ENCODE results near the gene ATP10A.
"Not testable (repeated sequence)": the region's sequence is repeated elsewhere in the genome, so short reads cannot be mapped to it uniquely, and the experiment has no call there.

ATP10A gene

DNA sequence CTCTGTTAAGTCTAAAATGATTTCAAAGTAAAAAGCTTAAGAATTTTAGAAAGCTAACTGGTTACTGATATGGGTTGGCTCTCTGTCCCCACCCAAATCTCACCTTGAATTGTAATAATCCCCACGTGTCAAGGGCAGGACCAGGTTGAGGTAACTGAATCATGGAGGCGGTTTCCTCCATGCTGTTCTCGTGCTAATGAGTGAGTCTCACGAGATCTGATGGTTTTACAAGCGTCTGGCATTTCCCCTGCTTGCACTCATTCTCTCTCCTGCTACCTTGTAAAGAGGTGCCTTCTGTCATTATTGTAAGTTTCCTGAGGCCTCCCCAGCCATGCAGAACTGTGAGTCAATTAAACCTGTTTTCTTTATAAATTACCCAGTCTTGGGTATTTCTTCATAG is 7.1 kb downstream of the ATP10A start:
- not testable (repeated sequence) for DNase-seq (ENCODE audit: low spot score)

DNA sequence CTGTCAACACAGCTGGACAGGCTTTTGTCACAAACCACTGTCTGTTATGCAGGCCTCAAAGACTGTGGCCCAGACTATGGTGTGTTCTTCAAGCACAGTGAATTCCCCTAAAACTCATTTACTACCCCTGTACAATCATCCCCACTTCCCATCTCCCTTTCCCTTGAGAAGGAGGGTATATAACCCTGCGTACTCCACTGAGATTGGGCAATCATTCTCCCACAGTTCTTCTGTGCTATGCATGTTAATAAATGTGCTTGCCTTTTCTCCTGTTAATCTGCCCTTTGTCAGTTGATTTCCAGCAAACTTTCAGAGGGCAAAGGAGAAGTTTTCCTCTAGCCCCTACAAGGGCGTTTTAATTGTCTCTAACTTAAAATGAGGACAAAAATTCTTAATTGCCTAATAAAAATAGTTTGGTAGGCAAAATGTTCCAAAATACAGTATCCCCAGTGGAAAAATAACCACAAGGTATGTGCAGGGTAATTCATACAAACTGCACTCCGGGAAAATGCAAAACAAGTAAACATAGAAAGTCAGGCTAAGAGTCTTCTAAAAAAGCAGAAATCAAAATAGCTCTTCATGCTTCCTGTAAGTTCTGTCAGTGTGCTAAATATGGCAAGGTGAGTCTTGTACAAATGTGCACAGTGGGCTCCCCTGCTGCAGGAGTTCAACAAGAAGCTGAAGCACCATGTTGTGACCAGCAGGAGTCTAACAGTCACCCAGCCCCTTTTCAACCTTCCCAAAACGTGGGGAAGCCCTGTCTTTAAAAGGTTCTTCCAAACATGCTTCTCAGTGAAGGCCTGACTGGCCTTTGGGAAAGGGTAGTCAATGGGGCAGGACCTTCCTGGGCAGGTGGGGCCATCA is 10.2 kb downstream of the ATP10A start:
- no peak for DNase-seq (ENCODE audit: low spot score)

- DNase-seq (ENCODE audit: low spot score), result no peak
Measured at GRCh38 chr15:25852027-25852426, 11.1 kb downstream of the ATP10A start.

DNA sequence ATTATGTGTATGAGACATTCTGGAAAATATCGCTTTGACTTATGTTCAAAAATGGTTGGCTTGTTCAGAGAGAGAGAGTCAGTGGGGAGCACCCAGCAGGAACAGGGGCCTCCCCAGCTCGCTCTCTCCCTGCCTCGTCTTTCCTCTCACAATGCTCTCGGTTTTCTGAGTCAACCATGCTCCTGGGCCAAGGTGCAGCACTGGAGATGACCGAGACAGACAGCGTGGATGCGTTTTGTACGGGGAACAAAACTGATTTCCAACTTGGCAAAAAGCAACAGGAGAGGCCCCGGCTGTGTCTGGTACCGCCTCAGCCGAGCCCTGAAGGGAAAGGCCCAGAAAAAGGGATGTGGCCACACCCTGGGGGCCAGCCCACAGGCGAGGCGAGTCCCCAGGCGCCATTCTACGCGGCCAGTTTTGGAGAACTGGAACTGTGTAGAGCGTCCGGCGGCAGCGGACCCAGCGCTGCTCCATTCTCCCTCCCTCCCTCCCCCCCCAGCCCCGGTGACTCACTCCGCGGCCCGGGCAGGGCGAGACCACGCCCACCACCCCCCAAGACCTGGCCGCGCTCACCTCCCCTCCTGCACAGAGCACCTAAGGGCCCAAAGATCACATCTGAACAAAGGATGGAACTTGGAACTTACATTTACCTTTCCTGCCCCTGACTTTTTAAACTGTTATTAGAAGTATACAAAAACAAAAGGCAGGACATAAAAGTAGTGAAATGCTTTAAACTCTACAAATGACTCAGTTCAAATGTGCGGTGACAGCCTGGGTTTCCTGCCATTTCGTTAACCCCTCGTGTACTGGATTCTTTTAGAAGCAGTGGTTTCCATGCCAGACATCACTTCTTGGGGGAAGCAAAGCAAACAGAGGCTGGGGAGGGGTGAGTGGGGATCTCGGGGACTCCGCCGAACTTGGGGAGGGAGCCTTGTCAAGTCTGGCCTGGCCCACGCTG is 12.7 kb downstream of the ATP10A start:
- peak; percentile 26 for DNase-seq (ENCODE audit: low spot score)

DNA sequence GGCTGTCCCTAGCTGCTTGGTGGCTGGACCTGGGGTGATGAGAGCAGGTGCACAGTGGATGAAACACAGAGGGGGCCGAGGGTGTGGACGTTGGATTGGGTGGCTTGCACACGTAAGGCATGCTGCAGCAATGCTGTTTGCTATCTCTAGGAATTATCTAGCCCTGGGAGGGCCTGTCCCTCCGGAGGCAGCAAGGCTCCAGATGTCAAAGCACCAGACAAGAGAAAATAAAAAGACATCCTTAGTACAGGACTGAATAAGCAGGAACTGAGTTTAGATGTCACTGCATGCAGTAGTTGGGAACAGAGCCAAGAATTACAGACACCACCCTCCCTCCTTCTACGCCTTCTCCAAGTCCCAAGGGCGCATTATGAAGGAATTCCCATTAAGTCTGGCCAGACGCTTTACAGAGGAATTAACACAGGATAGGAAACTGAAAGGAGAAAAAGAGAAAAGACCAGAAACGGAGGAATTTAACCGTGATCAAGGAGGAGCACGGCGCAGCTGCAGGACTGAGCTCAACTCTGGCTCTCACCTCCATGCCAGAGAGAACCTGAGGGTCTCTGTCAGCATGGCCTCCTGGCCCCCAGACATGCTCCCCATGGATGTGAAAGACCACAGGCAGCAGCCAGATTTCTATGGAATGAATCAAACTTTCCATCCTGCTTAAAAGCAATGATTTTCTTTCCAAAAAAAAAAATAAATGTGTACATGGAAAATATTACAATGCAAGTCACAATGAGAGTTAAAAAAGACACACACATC is 13.8 kb downstream of the ATP10A start:
- DNase-seq (ENCODE audit: low spot score), result peak; percentile 7

DNA sequence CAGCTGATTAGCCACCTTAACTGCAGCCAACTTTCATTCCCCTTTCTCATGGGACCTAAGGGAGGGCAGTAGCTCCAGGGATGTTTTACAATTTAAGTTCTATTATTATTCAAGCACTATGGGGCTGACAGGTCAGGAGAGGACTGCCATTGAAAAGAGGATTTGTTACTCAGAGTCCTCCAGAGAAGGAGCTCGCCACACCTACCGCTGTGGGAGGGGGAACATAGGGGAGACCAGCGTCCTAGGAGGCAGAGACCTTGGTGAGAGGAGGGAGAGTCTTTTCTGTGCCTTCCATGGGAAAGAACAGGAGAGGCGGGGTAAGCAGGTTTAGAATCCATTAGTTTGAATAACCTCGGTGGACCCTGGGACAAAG is 14.4 kb downstream of the ATP10A start:
- no peak for DNase-seq (ENCODE audit: low spot score)

GRCh38 chr15:25848325-25848724 is 14.8 kb downstream of the ATP10A start:
- DNase-seq (ENCODE audit: low spot score), result no peak

- DNase-seq (ENCODE audit: low spot score), result no peak
Measured at GRCh38 chr15:25847051-25847450, 16.1 kb downstream of the ATP10A start.

GRCh38 chr15:25846377-25846776 is 16.8 kb downstream of the ATP10A start:
- DNase-seq (ENCODE audit: low spot score), result no peak

DNA sequence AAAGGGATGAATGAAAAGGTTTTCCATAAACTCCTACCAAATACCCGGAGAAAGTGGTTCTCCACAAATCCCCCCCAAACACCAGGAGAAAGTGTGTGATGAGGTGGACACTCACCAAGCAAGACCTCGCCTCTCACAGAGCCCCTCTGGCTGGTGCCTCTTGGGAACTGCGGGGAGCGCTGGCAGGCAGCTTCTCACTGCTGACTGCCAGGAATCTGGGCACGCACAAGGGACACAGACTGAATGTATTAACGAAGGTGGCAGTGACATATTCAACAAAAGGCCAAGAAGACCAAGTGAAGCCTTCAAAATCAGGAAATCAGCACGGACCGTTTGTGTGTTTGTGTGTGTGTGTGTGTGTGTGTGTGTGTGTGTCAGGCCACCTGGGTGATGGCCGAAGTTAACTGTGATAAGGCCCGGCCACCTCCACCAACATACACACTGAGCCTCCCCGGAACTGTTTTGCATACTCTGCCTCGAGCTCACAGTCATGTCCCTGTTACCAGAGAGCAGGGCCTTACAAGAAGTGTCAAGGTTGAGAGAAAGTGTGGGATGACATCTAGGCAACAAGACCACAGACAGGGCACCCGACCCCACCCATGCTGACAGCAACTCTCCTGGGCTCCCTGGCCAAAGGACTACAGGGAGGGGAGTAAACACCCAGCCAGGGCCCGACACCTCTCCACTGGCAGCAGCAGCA is 18.0 kb downstream of the ATP10A start:
- no peak for DNase-seq (ENCODE audit: low spot score)

DNA sequence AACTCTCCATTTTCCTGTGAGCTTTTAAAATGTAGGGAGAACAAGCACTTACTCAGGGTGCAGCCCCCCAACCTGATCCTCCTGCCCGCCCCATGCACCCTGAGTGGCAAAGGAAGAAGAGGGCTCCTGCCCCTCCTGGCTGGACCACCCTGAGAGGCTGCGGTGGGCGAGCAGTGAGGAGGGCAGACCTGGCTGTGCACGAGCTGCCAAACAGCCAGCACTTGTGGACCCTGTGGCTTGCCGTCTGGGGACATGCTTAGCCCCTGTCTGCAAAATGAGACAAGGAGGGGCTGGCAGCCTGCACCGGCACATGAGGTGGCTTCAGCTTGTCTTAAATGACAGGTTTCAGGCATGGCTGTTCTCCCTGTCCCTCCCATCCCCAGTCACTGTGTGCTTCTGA is 18.6 kb downstream of the ATP10A start:
- no peak for DNase-seq (ENCODE audit: low spot score)

DNA sequence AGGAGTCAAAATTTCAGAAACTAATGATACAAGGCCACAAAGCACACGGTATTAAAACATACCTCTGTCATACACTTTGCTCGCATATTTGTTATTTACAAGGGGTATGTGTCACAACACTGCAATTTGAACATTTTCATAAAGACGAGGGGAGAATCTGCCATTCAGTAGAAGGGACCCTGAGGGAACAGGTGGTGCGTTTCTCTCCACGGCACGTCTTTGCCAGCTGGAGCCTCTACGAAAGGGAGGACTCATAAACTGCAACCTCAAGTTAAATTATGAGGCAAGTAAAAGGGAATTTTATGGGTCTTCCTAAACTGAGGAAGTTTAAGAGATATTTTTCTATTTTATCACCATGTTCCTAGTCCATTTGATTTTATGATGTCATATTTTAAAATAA is 19.1 kb downstream of the ATP10A start:
- no peak for DNase-seq (ENCODE audit: low spot score)

DNA sequence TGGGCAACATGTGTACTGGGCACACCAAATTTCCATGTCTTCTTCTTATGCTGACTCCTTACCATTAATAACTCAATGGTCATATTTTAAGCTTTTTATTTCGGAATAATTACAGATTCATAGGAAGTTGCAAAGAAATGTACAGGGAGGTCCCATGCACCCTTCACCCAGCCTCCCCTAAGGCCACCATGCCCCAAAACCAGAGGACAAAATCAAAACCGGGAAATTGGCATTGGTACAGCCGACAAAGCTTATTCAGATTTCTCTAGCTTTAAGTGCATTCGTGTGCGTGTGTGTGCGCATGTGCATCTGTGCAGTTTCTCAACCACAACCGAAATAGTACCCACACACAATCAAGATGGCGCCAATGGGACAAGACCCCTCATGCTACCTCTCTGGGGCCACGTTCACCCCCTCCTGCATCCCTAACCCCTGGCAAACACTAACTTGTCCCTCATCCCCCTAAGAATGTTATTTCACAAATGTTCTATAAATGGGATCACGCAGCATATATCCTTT is 23.4 kb downstream of the ATP10A start:
- DNase-seq (ENCODE audit: low spot score), result no peak

- no peak for DNase-seq (ENCODE audit: low spot score)
Measured at GRCh38 chr15:25838871-25839195, 24.3 kb downstream of the ATP10A start.

- DNase-seq (ENCODE audit: low spot score), result no peak
Measured at GRCh38 chr15:25838191-25838870, 24.8 kb downstream of the ATP10A start.

GRCh38 chr15:25832158-25832557 is 31.0 kb downstream of the ATP10A start:
- no peak for DNase-seq (ENCODE audit: low spot score)

GRCh38 chr15:25830844-25831451 is 32.2 kb downstream of the ATP10A start:
- no peak for DNase-seq (ENCODE audit: low spot score)

DNA sequence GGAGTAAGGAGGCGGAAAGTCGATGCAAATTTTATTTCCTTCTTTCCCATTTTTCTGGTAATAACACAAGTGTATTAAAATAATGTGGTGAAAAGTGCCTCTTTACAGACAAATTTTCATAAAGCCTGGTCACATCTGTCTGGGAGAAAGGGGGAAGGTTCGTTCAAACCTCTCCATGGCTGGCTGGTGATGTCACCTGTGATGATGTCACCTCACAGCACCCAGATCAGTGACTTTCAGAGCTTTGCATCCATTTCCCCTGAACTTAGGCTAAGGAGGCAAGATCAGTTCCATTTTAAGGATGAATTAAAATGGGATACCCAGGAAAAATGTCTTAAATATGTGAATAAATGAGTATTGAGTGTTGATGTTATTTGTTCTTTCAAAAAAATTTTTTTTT is 34.1 kb downstream of the ATP10A start:
- no peak for DNase-seq (ENCODE audit: low spot score)

GRCh38 chr15:25825207-25825606 is 37.9 kb downstream of the ATP10A start:
- no peak for DNase-seq (ENCODE audit: low spot score)

DNA sequence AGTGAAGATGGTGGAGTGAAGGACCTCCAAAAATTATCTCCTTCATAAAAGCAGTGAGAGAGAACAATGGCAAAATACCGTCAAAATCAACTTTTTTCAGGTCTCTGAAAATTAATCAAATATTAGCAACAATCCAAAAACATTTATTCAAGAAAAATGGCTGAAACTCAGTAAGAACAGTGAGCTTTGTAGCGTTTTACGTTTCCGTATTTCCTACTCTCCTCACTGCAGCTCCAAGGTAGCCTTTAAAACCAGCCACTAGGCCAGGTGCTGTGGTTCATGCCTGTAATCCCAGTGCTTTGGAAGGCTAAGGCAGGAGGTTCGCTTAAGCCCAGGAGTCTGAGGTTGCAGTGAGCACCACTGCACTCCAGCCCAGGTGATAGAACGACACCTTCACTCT is 38.5 kb downstream of the ATP10A start:
- no peak for DNase-seq (ENCODE audit: low spot score)

GRCh38 chr15:25812845-25813244 is 50.3 kb downstream of the ATP10A start:
- no peak for DNase-seq (ENCODE audit: low spot score)

All from kidney capillary endothelial cell (primary cell).